Measurements from ENCODE around the gene C1orf52. TPM values are rescaled to one million over a fixed set of nuclear protein-coding genes. Genes with fewer than 3 reads are reported as not detected.

C1orf52 gene
- total and polyA plus RNA-seq, 9 of the 15 experiments (the other 6 are each of a cell fraction or from before 2014, with no cell fraction given), result 17.0 to 38.5 (median 33.0) TPM

DNA sequence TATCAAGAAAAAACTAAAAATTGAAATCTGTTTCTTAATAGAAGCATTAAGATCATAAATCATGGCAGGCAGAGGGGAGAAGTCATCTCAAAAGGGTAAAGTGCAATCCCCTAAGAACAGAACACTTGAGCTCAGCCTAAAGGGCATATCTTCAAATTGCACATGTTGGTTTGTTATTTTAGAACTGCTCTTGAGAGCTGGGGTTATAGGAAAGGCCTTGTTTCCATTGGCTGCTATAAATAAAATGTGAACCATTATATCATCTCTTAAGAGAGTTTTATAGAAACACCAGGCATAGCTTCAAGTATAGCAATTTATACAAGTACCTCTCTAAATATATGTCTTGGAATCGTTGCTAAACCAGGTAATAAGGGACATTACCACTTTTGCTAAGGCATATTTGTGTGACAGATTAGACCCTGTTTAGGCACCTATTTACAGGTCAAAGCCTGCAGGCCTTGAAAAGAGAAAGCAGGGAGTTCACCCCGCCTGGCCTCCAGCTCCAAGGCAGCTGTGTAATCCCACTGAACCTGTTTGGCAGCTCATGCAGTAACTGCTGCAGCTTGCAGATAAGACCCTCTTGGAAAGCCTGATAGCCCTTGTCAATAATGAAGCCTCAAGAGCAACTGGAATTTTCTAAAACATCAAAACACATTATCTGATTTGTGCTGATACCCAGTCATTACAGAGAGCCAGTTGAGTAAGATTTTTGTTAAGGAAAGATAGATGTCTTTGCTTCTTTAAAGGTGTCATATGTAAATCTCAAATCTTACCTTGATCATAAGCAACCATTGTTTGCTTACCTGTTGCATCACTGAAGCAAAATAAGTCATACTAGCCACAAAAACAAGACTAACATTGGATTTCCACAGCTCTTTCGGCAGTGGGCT is 34.5 kb downstream of the C1orf52 start (continued):
- TF ChIP-seq SRSF3 (IDR thresholded peaks at IDR 0.05; ENCODE audit: insufficient read depth, low read length), result no peak
- TF ChIP-seq, protein P1, sequence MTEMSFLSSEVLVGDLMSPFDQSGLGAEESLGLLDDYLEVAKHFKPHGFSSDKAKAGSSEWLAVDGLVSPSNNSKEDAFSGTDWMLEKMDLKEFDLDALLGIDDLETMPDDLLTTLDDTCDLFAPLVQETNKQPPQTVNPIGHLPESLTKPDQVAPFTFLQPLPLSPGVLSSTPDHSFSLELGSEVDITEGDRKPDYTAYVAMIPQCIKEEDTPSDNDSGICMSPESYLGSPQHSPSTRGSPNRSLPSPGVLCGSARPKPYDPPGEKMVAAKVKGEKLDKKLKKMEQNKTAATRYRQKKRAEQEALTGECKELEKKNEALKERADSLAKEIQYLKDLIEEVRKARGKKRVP (CRISPR knock-in tag; IDR thresholded peaks at IDR 0.05), result no peak; the same call in 1 of the 2 replicates
- TF ChIP-seq, protein P2, sequence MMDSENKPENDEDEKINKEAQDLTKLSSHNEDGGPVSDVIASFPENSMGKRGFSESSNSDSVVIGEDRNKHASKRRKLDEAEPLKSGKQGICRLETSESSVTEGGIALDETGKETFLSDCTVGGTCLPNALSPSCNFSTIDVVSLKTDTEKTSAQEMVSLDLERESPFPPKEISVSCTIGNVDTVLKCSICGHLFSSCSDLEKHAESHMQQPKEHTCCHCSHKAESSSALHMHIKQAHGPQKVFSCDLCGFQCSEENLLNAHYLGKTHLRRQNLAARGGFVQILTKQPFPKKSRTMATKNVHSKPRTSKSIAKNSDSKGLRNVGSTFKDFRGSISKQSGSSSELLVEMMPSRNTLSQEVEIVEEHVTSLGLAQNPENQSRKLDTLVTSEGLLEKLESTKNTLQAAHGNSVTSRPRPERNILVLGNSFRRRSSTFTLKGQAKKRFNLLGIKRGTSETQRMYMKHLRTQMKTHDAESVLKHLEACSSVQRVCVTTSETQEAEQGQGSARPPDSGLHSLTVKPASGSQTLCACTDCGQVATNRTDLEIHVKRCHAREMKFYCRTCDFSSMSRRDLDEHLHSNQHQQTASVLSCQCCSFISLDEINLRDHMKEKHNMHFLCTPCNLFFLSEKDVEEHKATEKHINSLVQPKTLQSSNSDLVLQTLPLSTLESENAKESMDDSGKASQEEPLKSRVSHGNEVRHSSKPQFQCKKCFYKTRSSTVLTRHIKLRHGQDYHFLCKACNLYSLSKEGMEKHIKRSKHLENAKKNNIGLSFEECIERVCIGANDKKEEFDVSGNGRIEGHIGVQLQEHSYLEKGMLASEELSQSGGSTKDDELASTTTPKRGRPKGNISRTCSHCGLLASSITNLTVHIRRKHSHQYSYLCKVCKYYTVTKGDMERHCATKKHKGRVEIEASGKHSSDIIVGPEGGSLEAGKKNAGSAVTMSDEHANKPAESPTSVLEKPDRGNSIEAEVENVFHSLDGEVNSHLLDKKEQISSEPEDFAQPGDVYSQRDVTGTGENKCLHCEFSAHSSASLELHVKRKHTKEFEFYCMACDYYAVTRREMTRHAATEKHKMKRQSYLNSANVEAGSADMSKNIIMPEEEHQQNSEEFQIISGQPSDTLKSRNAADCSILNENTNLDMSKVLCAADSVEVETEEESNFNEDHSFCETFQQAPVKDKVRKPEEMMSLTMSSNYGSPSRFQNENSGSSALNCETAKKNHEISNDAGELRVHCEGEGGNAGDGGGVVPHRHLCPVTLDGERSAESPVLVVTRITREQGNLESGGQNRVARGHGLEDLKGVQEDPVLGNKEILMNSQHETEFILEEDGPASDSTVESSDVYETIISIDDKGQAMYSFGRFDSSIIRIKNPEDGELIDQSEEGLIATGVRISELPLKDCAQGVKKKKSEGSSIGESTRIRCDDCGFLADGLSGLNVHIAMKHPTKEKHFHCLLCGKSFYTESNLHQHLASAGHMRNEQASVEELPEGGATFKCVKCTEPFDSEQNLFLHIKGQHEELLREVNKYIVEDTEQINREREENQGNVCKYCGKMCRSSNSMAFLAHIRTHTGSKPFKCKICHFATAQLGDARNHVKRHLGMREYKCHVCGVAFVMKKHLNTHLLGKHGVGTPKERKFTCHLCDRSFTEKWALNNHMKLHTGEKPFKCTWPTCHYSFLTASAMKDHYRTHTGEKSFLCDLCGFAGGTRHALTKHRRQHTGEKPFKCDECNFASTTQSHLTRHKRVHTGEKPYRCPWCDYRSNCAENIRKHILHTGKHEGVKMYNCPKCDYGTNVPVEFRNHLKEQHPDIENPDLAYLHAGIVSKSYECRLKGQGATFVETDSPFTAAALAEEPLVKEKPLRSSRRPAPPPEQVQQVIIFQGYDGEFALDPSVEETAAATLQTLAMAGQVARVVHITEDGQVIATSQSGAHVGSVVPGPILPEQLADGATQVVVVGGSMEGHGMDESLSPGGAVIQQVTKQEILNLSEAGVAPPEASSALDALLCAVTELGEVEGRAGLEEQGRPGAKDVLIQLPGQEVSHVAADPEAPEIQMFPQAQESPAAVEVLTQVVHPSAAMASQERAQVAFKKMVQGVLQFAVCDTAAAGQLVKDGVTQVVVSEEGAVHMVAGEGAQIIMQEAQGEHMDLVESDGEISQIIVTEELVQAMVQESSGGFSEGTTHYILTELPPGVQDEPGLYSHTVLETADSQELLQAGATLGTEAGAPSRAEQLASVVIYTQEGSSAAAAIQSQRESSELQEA (IDR thresholded peaks at IDR 0.05; ENCODE audit: low read depth), result no peak
- TF ChIP-seq NCOA6 (IDR thresholded peaks at IDR 0.05), result no peak
- peak; percentile 81 for TF ChIP-seq NEUROD1 (IDR thresholded peaks at IDR 0.05; ENCODE audit: borderline replicate concordance, low read depth, low read length, partially characterized antibody)
- TF ChIP-seq, protein P3, sequence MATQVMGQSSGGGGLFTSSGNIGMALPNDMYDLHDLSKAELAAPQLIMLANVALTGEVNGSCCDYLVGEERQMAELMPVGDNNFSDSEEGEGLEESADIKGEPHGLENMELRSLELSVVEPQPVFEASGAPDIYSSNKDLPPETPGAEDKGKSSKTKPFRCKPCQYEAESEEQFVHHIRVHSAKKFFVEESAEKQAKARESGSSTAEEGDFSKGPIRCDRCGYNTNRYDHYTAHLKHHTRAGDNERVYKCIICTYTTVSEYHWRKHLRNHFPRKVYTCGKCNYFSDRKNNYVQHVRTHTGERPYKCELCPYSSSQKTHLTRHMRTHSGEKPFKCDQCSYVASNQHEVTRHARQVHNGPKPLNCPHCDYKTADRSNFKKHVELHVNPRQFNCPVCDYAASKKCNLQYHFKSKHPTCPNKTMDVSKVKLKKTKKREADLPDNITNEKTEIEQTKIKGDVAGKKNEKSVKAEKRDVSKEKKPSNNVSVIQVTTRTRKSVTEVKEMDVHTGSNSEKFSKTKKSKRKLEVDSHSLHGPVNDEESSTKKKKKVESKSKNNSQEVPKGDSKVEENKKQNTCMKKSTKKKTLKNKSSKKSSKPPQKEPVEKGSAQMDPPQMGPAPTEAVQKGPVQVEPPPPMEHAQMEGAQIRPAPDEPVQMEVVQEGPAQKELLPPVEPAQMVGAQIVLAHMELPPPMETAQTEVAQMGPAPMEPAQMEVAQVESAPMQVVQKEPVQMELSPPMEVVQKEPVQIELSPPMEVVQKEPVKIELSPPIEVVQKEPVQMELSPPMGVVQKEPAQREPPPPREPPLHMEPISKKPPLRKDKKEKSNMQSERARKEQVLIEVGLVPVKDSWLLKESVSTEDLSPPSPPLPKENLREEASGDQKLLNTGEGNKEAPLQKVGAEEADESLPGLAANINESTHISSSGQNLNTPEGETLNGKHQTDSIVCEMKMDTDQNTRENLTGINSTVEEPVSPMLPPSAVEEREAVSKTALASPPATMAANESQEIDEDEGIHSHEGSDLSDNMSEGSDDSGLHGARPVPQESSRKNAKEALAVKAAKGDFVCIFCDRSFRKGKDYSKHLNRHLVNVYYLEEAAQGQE (IDR thresholded peaks at IDR 0.05; ENCODE audit: borderline replicate concordance), result peak; percentile 56
- TF ChIP-seq, protein P3 (CRISPR knock-in tag; IDR thresholded peaks at IDR 0.05; ENCODE audit: low read depth), result no peak
